Measurements from ENCODE around the gene WDR38.
"Not testable (repeated sequence)": the region's sequence is repeated elsewhere in the genome, so short reads cannot be mapped to it uniquely, and the experiment has no call there.

Gene WDR38

DNA sequence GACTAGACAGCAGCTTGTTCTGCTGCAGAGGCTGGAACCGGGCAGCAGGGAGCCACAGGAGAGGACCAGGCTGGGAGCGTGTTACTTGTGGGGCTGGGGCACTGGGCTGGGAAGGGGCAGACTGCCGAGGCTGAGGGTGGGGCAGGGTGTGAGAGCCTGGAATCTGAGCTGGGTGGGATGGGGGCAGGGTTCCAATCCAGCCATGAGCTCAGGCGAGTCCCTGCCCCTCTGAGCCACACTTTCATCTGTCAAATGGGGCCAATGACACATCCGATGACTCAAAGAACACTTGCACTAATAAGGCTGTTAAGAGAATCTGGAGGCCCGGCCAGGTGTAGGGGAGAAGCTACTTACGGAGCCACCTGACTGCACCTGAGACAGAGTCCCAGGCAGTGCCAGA is 18.7 kb upstream of the WDR38 start:
- Histone ChIP-seq H3K9ac (ENCODE audit: low read length) (no peak overlapping the region), H3K4ac (ENCODE audit: low read depth in 1 of 2, low read length in 2 of 2) (peak overlapping the region in 1 of 2 experiments; percentile 2), H2AFZ (ENCODE audit: low read depth, low read length) (no peak overlapping the region), H3K79me1 (replicated peaks; ENCODE audit: low read length, poor library complexity, severe bottlenecking) (no peaks in the 10 kb centered on the region), H2BK15ac (ENCODE audit: low read depth, poor library complexity, severe bottlenecking) (peak overlapping the region; percentile 88), H3K23ac (ENCODE audit: low read length in 2 of 2) (no peak overlapping the region), H3K27ac (ENCODE audit: low read length, poor library complexity, severe bottlenecking) (peak overlapping the region; percentile 85), H2BK12ac (ENCODE audit: low read length in 2 of 2) (peak overlapping the region; percentile 11 to 57), H3K4me1 (ENCODE audit: control insufficient read depth, insufficient read depth, low read depth, low read length) (peaks cover 20% of the 10 kb centered on the region), H4K91ac (ENCODE audit: low read length) (no peak overlapping the region), H3K27me3 (ENCODE audit: control insufficient read depth in 1 of 2, insufficient read depth in 1 of 2, low read length in 2 of 2) (no peaks in the 10 kb centered on the region), H3K18ac (ENCODE audit: low read depth in 1 of 2, low read length in 2 of 2) (peak overlapping the region in 1 of 2 experiments; percentile 83), H4K8ac (ENCODE audit: low read length) (no peak overlapping the region), H3K14ac (ENCODE audit: low read length in 2 of 2) (peak overlapping the region in 1 of 2 experiments; percentile 83), H2BK5ac (ENCODE audit: low read depth, low read length, poor library complexity, severe bottlenecking) (no peak overlapping the region), H3K4me3 (ENCODE audit: insufficient read depth in 1 of 2, low read depth in 1 of 2, low read length in 2 of 2) (no peak overlapping the region), H3K4me2 (ENCODE audit: low read length, poor library complexity, severe bottlenecking) (no peak overlapping the region), H3K36me3 (ENCODE audit: control insufficient read depth in 1 of 2, insufficient read depth in 2 of 2, low read depth in 1 of 2, low read length in 2 of 2) (no peaks in the 10 kb centered on the region), H2BK120ac (ENCODE audit: low read depth, low read length) (no peak overlapping the region), H2AK5ac (ENCODE audit: low read length, severe bottlenecking) (peak overlapping the region; percentile 91), H3K9me3 (ENCODE audit: control insufficient read depth, low read length) (no peaks in the 10 kb centered on the region)
- 62% methylated on average over 7 of the region's 7 CpGs for WGBS
- no peak for DNase-seq

GRCh38 chr9:124835026-124835557 is 18.2 kb upstream of the WDR38 start:
- Histone ChIP-seq H3K9ac (ENCODE audit: low read length) (no peak overlapping the region), H3K9me3 (ENCODE audit: control insufficient read depth, low read length) (no peaks in the 10 kb centered on the region), H3K4ac (ENCODE audit: low read depth in 1 of 2, low read length in 2 of 2) (peak overlapping the region in 1 of 2 experiments; percentile 2), H2BK120ac (ENCODE audit: low read depth, low read length) (no peak overlapping the region), H4K8ac (ENCODE audit: low read length) (no peak overlapping the region), H3K36me3 (ENCODE audit: control insufficient read depth in 1 of 2, insufficient read depth in 2 of 2, low read depth in 1 of 2, low read length in 2 of 2) (no peaks in the 10 kb centered on the region), H2BK15ac (ENCODE audit: low read depth, poor library complexity, severe bottlenecking) (no peak overlapping the region), H3K4me1 (ENCODE audit: control insufficient read depth, insufficient read depth, low read depth, low read length) (peaks cover 25% of the 10 kb centered on the region), H3K79me1 (replicated peaks; ENCODE audit: low read length, poor library complexity, severe bottlenecking) (no peaks in the 10 kb centered on the region), H2AFZ (ENCODE audit: low read depth, low read length) (no peak overlapping the region), H2BK12ac (ENCODE audit: low read length in 2 of 2) (peak overlapping the region; percentile 38 to 57), H3K4me2 (ENCODE audit: low read length, poor library complexity, severe bottlenecking) (no peak overlapping the region), H3K18ac (ENCODE audit: low read depth in 1 of 2, low read length in 2 of 2) (peak overlapping the region; percentile 55 to 83), H3K4me3 (ENCODE audit: insufficient read depth in 1 of 2, low read depth in 1 of 2, low read length in 2 of 2) (no peak overlapping the region), H2AK5ac (ENCODE audit: low read length, severe bottlenecking) (peak overlapping the region; percentile 91), H3K14ac (ENCODE audit: low read length in 2 of 2) (peak overlapping the region in 1 of 2 experiments; percentile 83), H3K27ac (ENCODE audit: low read length, poor library complexity, severe bottlenecking) (peak overlapping the region; percentile 85), H4K91ac (ENCODE audit: low read length) (peak overlapping the region; percentile 62), H3K27me3 (ENCODE audit: control insufficient read depth in 1 of 2, insufficient read depth in 1 of 2, low read length in 2 of 2) (no peaks in the 10 kb centered on the region), H2BK5ac (ENCODE audit: low read depth, low read length, poor library complexity, severe bottlenecking) (no peak overlapping the region), H3K23ac (ENCODE audit: low read length in 2 of 2) (no peak overlapping the region)
- DNase-seq, result peak; percentile 81
- WGBS, result 77% methylated on average over 13 of the region's 13 CpGs

GRCh38 chr9:124838132-124838531 is 15.1 kb upstream of the WDR38 start:
- H3K27me3 ChIP-seq (ENCODE audit: control insufficient read depth in 1 of 2, insufficient read depth in 1 of 2, low read length in 2 of 2); DNase-seq; H4K8ac ChIP-seq (ENCODE audit: low read length); H3K23ac ChIP-seq (ENCODE audit: low read length in 2 of 2); H4K91ac ChIP-seq (ENCODE audit: low read length); H3K4ac ChIP-seq (ENCODE audit: low read depth in 1 of 2, low read length in 2 of 2); H3K4me3 ChIP-seq (ENCODE audit: insufficient read depth in 1 of 2, low read depth in 1 of 2, low read length in 2 of 2); H3K79me1 ChIP-seq (replicated peaks; ENCODE audit: low read length, poor library complexity, severe bottlenecking); H2AFZ ChIP-seq (ENCODE audit: low read depth, low read length); H3K9me3 ChIP-seq (ENCODE audit: control insufficient read depth, low read length); H3K14ac ChIP-seq (ENCODE audit: low read length in 2 of 2); H3K27ac ChIP-seq (ENCODE audit: low read length, poor library complexity, severe bottlenecking); H2AK5ac ChIP-seq (ENCODE audit: low read length, severe bottlenecking); H3K36me3 ChIP-seq (ENCODE audit: control insufficient read depth in 1 of 2, insufficient read depth in 2 of 2, low read depth in 1 of 2, low read length in 2 of 2); H3K9ac ChIP-seq (ENCODE audit: low read length); H2BK15ac ChIP-seq (ENCODE audit: low read depth, poor library complexity, severe bottlenecking); H3K4me2 ChIP-seq (ENCODE audit: low read length, poor library complexity, severe bottlenecking); H2BK5ac ChIP-seq (ENCODE audit: low read depth, low read length, poor library complexity, severe bottlenecking); H2BK12ac ChIP-seq (ENCODE audit: low read length in 2 of 2); H3K18ac ChIP-seq (ENCODE audit: low read depth in 1 of 2, low read length in 2 of 2); H2BK120ac ChIP-seq (ENCODE audit: low read depth, low read length): not testable (repeated sequence)
- H3K4me1 ChIP-seq (ENCODE audit: control insufficient read depth, insufficient read depth, low read depth, low read length), result peaks cover 18% of the 10 kb centered on the region
- WGBS, result 100% methylated on average over 1 of the region's 5 CpGs

DNA sequence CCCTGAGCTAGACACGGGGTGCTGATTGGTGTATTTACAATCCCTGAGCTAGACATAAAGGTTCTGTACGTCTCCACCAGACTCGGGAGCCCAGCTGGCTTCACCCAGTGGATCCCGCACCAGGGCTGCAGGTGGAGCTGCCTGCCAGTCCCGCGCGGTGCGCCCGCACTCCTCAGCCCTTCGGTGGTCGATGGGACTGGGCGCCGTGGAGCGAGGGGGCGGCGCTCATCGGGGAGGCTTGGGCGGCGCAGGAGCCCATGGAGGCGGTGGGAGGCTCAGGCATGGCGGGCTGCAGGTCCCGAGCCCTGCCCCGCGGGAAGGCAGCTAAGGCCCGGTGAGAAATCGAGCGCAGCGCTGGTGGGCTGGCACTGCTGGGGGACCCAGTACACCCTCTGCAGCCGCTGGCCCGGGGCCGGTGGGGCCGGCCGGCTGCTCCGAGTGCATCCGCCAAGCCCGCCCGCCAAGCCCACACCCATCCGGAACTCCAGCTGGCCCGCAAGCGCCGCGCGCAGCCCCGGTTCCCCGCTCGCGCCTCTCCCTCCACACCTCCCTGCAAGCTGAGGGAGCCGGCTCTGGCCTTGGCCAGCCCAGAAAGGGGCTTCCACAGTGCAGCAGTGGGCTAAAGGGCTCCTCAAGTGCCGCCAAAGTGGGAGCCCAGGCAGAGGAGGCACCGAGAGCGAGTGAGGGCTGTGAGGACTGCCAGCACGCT is 14.5 kb upstream of the WDR38 start:
- H3K27ac ChIP-seq (ENCODE audit: low read length, poor library complexity, severe bottlenecking); H3K4me2 ChIP-seq (ENCODE audit: low read length, poor library complexity, severe bottlenecking); H3K36me3 ChIP-seq (ENCODE audit: control insufficient read depth in 1 of 2, insufficient read depth in 2 of 2, low read depth in 1 of 2, low read length in 2 of 2); DNase-seq; H2AK5ac ChIP-seq (ENCODE audit: low read length, severe bottlenecking); H2AFZ ChIP-seq (ENCODE audit: low read depth, low read length); H3K9me3 ChIP-seq (ENCODE audit: control insufficient read depth, low read length); H3K27me3 ChIP-seq (ENCODE audit: control insufficient read depth in 1 of 2, insufficient read depth in 1 of 2, low read length in 2 of 2); H2BK15ac ChIP-seq (ENCODE audit: low read depth, poor library complexity, severe bottlenecking); H2BK5ac ChIP-seq (ENCODE audit: low read depth, low read length, poor library complexity, severe bottlenecking); H3K4ac ChIP-seq (ENCODE audit: low read depth in 1 of 2, low read length in 2 of 2); H4K8ac ChIP-seq (ENCODE audit: low read length); H3K4me3 ChIP-seq (ENCODE audit: insufficient read depth in 1 of 2, low read depth in 1 of 2, low read length in 2 of 2); H3K18ac ChIP-seq (ENCODE audit: low read depth in 1 of 2, low read length in 2 of 2); H4K91ac ChIP-seq (ENCODE audit: low read length); H3K79me1 ChIP-seq (replicated peaks; ENCODE audit: low read length, poor library complexity, severe bottlenecking); H2BK120ac ChIP-seq (ENCODE audit: low read depth, low read length); H3K9ac ChIP-seq (ENCODE audit: low read length); H3K23ac ChIP-seq (ENCODE audit: low read length in 2 of 2); H2BK12ac ChIP-seq (ENCODE audit: low read length in 2 of 2); H3K14ac ChIP-seq (ENCODE audit: low read length in 2 of 2): not testable (repeated sequence)
- WGBS, result 98% methylated on average over 32 of the region's 52 CpGs
- H3K4me1 ChIP-seq (ENCODE audit: control insufficient read depth, insufficient read depth, low read depth, low read length), result peaks cover 23% of the 10 kb centered on the region

All from mesenchymal stem cell (in vitro differentiated cells and primary cell).